BJ (cell line): ENCODE results near the gene MAJIN. TPM values are rescaled to one million over a fixed set of nuclear protein-coding genes. Genes with fewer than 3 reads are reported as not detected.
"Not testable (repeated sequence)": the region's sequence is repeated elsewhere in the genome, so short reads cannot be mapped to it uniquely, and the experiment has no call there.

Source experiments
- CTCF ChIA-PET: fragments of 350-600 bp; formaldehyde crosslinking; extraction: SDS; loops from one replicate; lab custom pipeline; 2021; ENCODE audit warnings: antibody characterized with exemption, inconsistent platforms; lab: Yijun Ruan, JAX
- POLR2A ChIA-PET: fragments of 300-600 bp; sonication (Branson Sonifier 250); formaldehyde crosslinking; extraction: SDS; loops from one replicate; lab custom pipeline; 2021; ENCODE audit warnings: antibody characterized with exemption; lab: Charles Lee
- DNase-seq: peaks from one replicate; pipeline ENCODE4 v3.0.0-alpha.2; 2011; ENCODE audit warnings: low read depth
- H3K27me3 ChIP-seq: 2 replicates; pipeline ENCODE4 v1.6.0; 2011; ENCODE audit warnings: low read length; ENCODE audit not compliant: control insufficient read depth, insufficient read depth
- H3K36me3 ChIP-seq: 2 replicates; pipeline ENCODE4 v1.5.1; 2011; ENCODE audit warnings: low read length; ENCODE audit not compliant: control insufficient read depth, insufficient read depth
- H3K4me3 ChIP-seq: 2 replicates; pipeline ENCODE4 v1.5.1; 2011; ENCODE audit warnings: low read depth, mild to moderate bottlenecking, control low read depth, low read length
- CTCF ChIP-seq: IDR thresholded peaks from 2 replicates; pipeline ENCODE4 v1.5.1; 2011; ENCODE audit warnings: low read depth, mild to moderate bottlenecking, control low read depth, inconsistent platforms, low read length, moderate library complexity; ENCODE audit not compliant: insufficient read depth
- polyA plus RNA-seq: library from polyadenylated mRNA; depleted of rRNA; stranded (reverse); fragments of >200 nt; gene quantifications from 2 replicates; pipeline ENCODE4 v1.2.3, GENCODE V29; 2011

MAJIN gene
- polyA plus RNA-seq, 1 experiment, result not detected

GRCh38 chr11:64990222-64990923 is 18.5 kb upstream of the MAJIN start:
- H3K4me3 ChIP-seq, result no peak overlapping the region
- H3K36me3 ChIP-seq, result no peaks in the 10 kb centered on the region
- CTCF ChIA-PET, result interaction anchor here (0.7 to 2.2 kb wide), 3 partner anchors 22 to 107 kb away, joined by 3 to 8 read pairs (median 3); partner anchors contain the start of gene ARL2
- TF ChIP-seq CTCF, result no peak
- H3K27me3 ChIP-seq, result no peaks in the 10 kb centered on the region; the same call in 1 of the 2 replicates
- POLR2A ChIA-PET, result no interaction called here
- DNase-seq, result no peak

- no peak overlapping the region for H3K4me3 ChIP-seq
- no peaks in the 10 kb centered on the region for H3K36me3 ChIP-seq
- DNase-seq, result no peak
- ChIA-PET CTCF (interaction anchor here (1.0 to 2.2 kb wide), 2 partner anchors 23 to 25 kb away, joined by 3 to 8 read pairs; partner anchors contain the start of gene ARL2), POLR2A (no interaction called here)
- H3K27me3 ChIP-seq, result no peaks in the 10 kb centered on the region; the same call in 1 of the 2 replicates
- no peak for TF ChIP-seq CTCF
Observed at GRCh38 chr11:64989416-64989815, 17.5 kb upstream of the MAJIN start.

DNA sequence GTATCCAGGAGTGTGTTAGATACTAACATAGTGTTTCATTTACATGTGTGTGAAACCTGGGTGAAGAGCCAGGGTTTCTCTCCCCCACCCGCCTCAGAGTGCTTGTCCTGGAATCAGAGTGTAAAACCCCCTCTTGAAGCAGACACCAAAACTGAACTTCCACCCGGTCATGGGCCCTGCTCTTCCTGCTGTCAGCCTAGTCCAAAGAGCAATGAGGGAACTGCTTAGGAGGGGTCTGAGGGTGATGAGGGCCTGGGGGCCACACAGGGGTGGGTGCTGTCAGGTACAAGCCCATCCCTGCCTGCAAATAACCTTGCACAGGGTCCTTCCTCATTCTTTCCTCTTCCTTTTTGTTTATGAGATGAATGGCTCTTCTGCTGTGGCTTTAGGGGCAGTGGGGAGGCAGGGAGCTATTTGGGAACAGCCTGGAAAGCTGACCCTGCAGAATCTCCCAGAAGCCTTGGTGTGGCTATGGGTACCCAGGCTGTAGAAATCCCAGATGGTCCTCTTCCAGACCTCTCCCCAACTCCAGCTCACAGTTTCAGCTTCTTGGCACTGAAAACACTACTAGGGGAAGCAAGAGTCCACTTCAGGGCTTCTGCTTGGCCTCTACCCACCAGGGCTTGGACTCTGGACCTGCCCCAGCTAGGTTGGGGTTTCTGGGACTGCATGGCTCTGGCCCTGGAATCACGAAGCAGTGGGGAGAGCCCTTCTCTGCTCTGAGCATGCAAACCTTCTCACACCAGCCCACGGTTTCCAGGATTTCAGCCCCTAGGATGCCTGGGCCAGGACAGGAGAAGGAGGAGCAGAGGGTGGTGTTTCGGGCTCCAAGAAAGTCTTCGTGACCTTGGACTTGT is 16.3 kb upstream of the MAJIN start:
- no peak for DNase-seq
- H3K4me3 ChIP-seq, result no peak overlapping the region
- H3K27me3 ChIP-seq, result no peaks in the 10 kb centered on the region
- H3K36me3 ChIP-seq, result no peaks in the 10 kb centered on the region
- CTCF ChIA-PET, result interaction anchor here (0.9 to 2.2 kb wide), 2 partner anchors 26 to 139 kb away, joined by 3 to 8 read pairs; partner anchors contain the start of gene ARL2
- POLR2A ChIA-PET, result no interaction called here
- TF ChIP-seq CTCF, result no peak

GRCh38 chr11:64983339-64983738 is 11.4 kb upstream of the MAJIN start:
- CTCF ChIA-PET, result not testable (repeated sequence)

GRCh38 chr11:64976651-64977050 is 4.7 kb upstream of the MAJIN start:
- 0 out of 2 replicates have a peak, but pooled peaks cover 1% of the 10 kb centered on the region for H3K27me3 ChIP-seq
- ChIA-PET CTCF (interaction anchor here (1.3 to 2.3 kb wide), 2 partner anchors 12 to 38 kb away, joined by 3 to 6 read pairs; partner anchors contain the start of gene ARL2), POLR2A (no interaction called here)
- no peak overlapping the region for H3K4me3 ChIP-seq
- TF ChIP-seq CTCF, result no peak
- H3K36me3 ChIP-seq, result no peaks in the 10 kb centered on the region
- no peak for DNase-seq

More at GRCh38 chr11:64983339-64983738, 11.4 kb upstream of the MAJIN start:
- H3K4me3 ChIP-seq, DNase-seq, H3K27me3 ChIP-seq, H3K36me3 ChIP-seq, POLR2A ChIA-PET: not testable (repeated sequence)
